Rectal smooth muscle tissue (tissue), 1 donor: ENCODE measurements around the gene PRR3.
"Not testable (repeated sequence)": the region's sequence is repeated elsewhere in the genome, so short reads cannot be mapped to it uniquely, and the experiment has no call there.

Source experiments
- H3K27ac ChIP-seq: one replicate; pipeline ENCODE4 v1.7.0; 2013; ENCODE audit warnings: low read depth, low read length, inconsistent platforms
- H3K27me3 ChIP-seq: one replicate; pipeline ENCODE4 v1.7.0; 2013; ENCODE audit warnings: low read length; ENCODE audit not compliant: control insufficient read depth, insufficient read depth
- H3K36me3 ChIP-seq: one replicate; pipeline ENCODE4 v1.7.0; 2013; ENCODE audit warnings: low read length; ENCODE audit not compliant: control insufficient read depth, insufficient read depth
- H3K4me1 ChIP-seq: one replicate; pipeline ENCODE4 v1.7.0; 2013; ENCODE audit warnings: low read length; ENCODE audit not compliant: control insufficient read depth, insufficient read depth
- H3K4me3 ChIP-seq: one replicate; pipeline ENCODE4 v1.7.0; 2013; ENCODE audit warnings: low read length
- H3K9ac ChIP-seq: one replicate; pipeline ENCODE4 v1.7.0; 2013; ENCODE audit warnings: low read length

PRR3 gene

DNA sequence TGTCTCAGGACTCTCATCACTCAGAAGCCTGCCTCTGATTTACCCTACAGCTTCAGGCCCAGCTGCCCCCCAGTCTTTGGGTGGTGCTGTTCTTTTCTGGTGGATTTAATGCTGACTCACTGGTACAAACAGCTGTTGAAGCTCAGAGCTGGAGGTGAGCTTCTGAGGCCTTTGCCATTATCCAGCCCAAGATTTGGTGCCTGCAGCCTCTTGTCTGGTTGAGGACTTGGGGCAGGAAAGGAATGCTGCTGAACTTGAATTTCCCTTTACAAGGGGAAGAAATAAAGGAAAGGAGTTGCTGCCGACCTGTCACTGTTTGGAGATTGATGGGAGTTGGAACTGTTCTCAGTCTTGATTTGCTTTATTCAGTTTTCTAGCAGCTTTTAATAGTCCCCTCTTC is 33.9 kb downstream of the PRR3 start:
- no peak overlapping the region for H3K4me3 ChIP-seq
- H3K27me3 ChIP-seq = no peaks in the 10 kb centered on the region
- no peaks in the 10 kb centered on the region for H3K4me1 ChIP-seq
- no peak overlapping the region for H3K27ac ChIP-seq
- no peak overlapping the region for H3K9ac ChIP-seq
- peaks cover 36% of the 10 kb centered on the region for H3K36me3 ChIP-seq

DNA sequence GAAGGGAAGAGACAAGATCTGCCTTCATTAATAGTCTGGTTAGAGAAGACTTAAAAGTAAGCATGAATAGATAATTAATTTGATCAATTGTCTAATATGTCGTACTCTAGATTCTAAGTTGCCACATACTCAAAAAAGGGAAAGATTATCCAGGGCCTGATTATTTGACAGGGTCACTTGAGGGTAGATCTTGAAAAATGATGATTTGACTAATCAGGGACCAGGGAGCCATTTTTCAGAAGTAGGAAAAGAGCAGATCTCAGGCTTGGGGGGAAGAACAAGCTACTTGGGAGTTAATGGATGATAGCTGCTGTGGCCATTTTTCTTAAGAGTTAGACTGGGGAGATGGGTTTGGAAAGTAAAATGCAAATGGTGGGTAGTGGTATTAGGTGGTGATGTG is 35.2 kb downstream of the PRR3 start:
- Histone ChIP-seq H3K27ac (no peak overlapping the region), H3K36me3 (peaks cover 28% of the 10 kb centered on the region), H3K27me3 (no peaks in the 10 kb centered on the region), H3K9ac (no peak overlapping the region), H3K4me3 (no peak overlapping the region), H3K4me1 (no peaks in the 10 kb centered on the region)

DNA sequence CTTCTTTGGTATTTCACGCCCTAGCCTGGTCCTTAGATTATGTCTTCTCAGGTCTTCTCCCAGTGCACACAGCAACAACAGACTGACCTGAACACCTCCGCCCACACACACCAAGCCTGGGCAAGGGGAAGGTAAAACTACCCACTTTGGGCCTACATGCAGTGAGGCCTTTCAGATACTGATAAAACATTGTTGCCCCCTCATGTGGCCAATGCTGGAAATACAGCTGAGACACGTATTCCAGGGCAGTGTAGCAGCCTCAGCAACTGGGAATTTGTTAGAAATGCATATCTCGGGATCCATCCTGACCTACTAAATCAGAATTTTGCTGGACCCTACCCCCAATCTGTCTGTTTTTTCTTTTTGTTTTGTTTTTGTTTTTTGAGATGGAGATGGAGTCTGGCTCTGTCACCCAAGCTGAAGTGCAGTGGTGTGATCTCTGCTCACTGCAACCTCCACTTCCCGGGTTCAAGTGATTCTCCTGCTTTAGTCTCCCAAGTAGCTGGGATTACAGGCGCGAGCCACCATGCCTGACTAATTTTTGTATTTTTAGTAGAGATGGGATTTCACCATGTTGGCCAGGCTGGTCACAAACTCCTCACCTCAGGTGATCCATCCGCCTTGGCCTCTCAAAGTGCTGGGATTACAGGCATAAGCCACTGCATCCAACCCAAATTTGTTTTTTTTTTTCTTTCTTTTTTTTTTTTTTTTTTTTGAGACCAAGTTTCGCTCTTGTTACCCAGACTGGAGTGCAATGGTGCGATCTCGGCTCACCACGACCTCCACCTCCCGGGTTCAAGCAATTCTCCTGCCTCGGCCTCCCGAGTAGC is 40.4 kb downstream of the PRR3 start:
- H3K36me3 ChIP-seq = peaks cover 17% of the 10 kb centered on the region
- not testable (repeated sequence) for H3K4me1 ChIP-seq, H3K4me3 ChIP-seq, H3K27ac ChIP-seq, H3K9ac ChIP-seq, H3K27me3 ChIP-seq

DNA sequence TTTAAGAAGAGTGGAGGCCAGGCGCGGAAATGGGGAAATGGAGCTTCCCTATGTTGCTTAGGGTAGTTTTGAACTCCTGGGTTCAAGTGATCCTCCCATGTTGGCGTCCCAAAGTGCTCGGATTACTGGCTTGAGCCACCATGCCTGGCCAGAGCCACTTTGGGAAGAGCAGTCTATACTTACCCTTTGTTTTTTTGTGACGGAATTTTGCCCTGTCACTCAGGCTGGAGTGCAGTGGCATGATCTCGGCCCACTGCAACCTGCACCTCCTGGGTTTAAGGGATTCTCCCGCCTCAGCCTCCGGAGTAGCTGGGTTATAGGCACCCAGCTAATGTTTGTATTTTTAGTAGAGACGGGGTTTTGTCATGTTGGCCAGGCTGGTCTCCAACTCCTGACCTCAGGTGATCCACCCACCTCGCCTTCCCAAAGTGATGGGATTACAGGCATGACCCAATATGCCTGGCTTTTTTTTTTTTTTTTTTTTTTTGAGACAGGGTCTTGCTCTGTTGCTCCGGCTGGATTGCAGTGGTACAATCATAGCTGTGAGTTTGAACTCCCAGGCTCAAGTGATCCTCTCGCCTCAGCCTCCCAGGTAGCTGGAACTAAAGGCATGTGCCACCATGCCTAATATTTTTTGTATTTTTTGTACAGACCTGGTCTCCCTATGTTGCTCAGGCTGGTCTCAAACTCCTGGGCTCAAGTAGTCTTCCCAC is 42.0 kb downstream of the PRR3 start:
- H3K27ac ChIP-seq = no peak overlapping the region
- peaks cover 32% of the 10 kb centered on the region for H3K36me3 ChIP-seq
- no peaks in the 10 kb centered on the region for H3K27me3 ChIP-seq
- H3K4me1 ChIP-seq = no peaks in the 10 kb centered on the region
- no peak overlapping the region for H3K9ac ChIP-seq
- no peak overlapping the region for H3K4me3 ChIP-seq

DNA sequence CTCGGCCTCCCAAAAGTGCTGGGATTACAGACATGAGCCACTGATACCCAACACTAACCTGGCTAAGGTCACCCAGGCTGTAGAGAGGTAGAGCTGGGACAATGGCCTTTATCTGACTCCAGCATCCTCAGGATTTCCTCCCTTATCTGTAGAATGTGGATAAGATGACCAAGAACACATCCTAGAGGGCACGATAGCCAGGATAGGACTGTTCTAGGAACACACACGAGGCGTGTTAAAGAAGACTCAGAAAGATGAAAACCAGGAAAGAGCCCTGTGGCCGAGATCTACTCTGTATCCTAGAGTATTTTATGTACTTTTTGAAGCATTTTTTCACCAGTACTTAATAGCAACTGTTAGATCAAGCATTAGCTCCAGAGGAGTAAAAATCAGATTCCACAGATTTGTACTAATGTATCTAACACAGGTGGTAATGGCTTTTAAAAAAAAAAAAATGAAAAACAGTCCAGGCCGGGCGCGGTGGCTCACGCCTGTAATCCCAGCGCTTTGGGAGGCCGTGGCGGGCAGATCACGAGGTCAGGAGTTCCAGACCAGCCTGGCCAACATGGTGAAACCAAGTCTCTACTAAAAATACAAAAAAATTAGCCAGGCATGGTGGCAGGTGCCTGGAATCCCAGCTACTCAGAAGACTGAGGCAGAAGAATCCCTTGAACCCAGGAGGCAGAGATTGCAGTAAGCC is 42.7 kb downstream of the PRR3 start:
- Histone ChIP-seq H3K27ac (no peak overlapping the region), H3K4me3 (no peak overlapping the region), H3K9ac (no peak overlapping the region), H3K27me3 (no peaks in the 10 kb centered on the region), H3K4me1 (no peaks in the 10 kb centered on the region), H3K36me3 (peaks cover 36% of the 10 kb centered on the region)

DNA sequence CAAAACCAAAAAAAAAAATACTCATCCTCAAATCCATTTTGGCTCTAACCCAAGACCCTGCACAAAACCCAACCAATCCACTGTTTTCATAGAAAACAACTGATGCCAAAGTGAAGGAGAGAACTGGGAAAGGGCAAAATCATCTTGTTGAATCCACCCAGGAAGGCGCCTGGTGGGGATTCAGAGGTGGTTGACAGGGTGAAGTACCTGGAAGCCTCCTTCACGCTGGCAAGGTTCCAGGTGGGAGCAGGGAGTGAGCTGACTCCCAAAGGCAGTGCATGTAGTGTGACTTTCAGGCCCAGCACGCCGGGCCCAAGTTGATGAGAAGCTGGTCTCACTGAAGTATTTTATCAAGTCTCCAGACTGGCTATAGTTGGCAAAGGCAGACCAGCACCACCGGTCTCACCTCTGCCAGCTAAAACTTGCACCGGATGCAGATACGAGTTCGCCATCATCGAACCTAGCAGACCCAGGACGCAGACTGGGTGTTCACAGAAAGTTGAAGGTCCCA is 43.4 kb downstream of the PRR3 start:
- Histone ChIP-seq H3K36me3 (peaks cover 43% of the 10 kb centered on the region), H3K4me1 (no peaks in the 10 kb centered on the region), H3K4me3 (no peak overlapping the region), H3K27ac (no peak overlapping the region), H3K27me3 (no peaks in the 10 kb centered on the region), H3K9ac (no peak overlapping the region)

DNA sequence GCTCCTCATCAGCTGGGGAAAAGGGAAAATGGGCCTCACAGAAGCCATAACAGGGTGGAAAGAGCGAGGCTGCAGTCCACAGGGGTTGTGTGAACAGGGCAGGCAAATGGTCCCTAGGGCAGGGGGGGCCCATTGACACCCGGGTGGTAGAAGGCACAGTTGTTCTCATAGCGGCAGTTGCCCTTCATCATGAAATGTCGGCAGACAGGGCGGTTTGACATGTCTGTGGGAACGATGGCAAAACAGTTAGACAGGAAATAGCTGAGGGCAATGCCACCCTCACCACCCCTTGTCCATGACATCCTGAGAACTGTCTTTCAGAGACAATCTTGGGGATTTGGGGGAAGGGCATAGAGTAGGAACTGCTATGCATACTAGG is 44.3 kb downstream of the PRR3 start:
- H3K4me1 ChIP-seq = no peaks in the 10 kb centered on the region
- H3K27ac ChIP-seq = no peak overlapping the region
- H3K9ac ChIP-seq = no peak overlapping the region
- H3K4me3 ChIP-seq = no peak overlapping the region
- H3K36me3 ChIP-seq = peaks cover 49% of the 10 kb centered on the region
- H3K27me3 ChIP-seq = no peaks in the 10 kb centered on the region

DNA sequence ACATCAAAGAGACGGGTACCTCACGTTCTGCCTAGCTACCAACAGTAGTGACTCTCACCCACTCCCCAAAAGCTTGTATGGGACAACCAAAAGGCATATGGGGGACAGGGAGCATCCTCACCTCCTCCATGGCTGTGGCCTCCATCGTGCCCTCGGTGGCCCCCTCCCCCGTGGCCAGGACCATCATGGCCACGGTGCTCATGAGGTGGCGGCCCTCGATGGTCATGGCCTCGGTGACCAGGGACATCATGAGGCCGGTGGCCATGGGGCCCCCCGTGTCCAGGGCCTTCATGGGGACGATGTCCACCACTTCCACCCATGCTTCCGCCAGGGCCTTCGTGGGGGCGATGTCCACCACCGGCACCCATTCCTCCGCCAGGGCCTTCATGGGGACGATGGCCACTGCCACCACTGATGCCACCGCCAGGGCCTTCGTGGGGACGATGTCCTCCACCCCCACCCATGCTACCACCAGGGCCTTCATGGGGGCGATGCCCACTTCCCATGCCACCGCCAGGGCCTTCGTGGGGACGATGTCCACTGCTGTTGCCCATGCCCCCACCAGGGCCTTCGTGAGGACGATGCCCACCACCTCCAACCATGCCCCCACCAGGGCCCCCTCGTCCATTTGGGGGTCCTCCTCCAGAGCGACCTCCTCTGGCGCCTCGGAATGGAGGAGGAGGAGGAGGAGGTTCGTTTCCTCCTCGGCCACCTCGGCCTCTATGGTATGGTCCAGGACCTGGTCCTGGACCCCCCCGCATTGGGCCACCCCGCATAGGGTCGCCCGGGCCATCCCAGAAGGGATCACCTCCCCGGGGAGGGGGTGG is 44.9 kb downstream of the PRR3 start:
- Histone ChIP-seq H3K4me1 (no peaks in the 10 kb centered on the region), H3K36me3 (peaks cover 55% of the 10 kb centered on the region), H3K27ac (no peak overlapping the region), H3K9ac (no peak overlapping the region), H3K27me3 (no peaks in the 10 kb centered on the region), H3K4me3 (no peak overlapping the region)

DNA sequence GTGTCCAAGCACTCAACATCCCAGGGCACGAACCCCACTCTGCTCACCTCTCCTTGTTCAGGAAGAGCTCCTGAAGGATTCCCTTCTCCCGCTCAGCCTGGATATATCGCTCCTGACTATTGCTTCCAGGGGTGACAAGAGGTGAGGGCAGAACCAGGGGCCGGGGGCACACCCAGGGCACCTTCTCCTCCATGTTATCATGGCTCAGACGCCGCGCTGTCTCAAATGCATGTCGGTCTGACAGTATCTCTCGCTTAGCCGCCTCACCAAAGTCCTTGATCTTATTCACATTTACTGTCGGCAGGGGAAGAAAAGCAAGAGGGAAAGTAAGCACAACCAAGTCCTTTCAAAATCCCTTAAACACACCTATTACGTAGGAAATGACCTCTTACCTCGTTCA is 46.9 kb downstream of the PRR3 start:
- Histone ChIP-seq H3K4me3 (no peak overlapping the region), H3K9ac (no peak overlapping the region), H3K27ac (no peak overlapping the region), H3K27me3 (no peaks in the 10 kb centered on the region), H3K4me1 (no peaks in the 10 kb centered on the region), H3K36me3 (peaks cover 69% of the 10 kb centered on the region)

DNA sequence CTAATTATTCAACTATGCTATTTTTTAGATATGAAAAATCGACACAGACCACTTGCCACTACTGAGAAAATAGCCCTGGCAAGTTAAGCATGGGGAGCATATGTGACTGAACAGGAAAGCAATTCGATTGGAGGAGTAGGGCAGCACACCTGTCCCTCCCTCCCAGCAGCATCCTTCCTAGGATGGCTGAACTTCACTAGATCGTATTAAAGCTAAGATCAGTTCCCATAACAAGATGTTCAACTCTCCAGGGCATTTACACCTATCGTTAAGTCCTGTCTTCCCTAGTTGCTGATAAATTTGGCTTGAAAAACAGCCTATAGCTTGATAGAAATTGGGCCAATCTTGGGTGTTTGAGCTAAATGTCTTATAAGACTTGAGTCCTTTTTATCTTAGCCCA is 53.0 kb downstream of the PRR3 start:
- no peak overlapping the region for H3K4me3 ChIP-seq
- no peaks in the 10 kb centered on the region for H3K27me3 ChIP-seq
- H3K4me1 ChIP-seq = peaks cover 30% of the 10 kb centered on the region
- H3K36me3 ChIP-seq = peaks cover 36% of the 10 kb centered on the region
- no peak overlapping the region for H3K9ac ChIP-seq
- no peak overlapping the region for H3K27ac ChIP-seq

DNA sequence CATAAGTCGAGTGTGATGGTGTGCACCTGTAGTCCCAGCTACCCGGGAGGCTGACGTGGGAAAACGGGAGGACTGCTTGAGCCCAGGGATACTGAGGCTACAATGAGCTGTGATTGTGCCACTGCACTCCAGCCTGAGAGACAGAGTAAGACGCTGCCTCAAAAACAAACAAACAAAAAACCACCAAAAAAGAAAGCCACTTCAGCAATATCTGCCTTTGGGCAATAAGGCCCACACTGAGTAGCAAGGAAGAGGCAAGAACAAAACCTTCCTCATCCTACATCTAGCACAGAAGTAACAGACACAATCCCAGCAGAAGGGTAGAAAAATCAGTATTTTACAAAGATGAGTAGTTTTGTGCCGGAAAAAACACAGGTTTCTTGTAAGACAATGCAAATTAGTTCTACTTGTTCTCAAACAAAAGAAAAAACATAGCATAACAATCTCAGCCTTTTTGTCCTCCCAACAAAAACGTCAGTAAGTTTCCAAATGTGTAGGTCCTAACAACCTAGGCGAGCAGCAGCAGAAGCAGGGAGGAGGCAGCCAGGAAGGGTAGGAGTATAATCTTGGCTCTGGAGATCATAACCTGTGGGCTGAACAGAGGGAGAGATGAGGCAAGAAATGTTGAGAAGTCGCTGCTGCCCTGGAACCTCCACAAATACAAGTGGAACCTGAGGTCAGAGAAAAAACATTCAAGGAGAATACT is 54.2 kb downstream of the PRR3 start:
- H3K27me3 ChIP-seq = no peaks in the 10 kb centered on the region
- H3K36me3 ChIP-seq = peaks cover 33% of the 10 kb centered on the region
- peaks cover 30% of the 10 kb centered on the region for H3K4me1 ChIP-seq
- no peak overlapping the region for H3K27ac ChIP-seq
- H3K9ac ChIP-seq = no peak overlapping the region
- H3K4me3 ChIP-seq = no peak overlapping the region
